H1 (cell line): Measurements from ENCODE around the gene DOCK10. TPM values are rescaled to one million over a fixed set of nuclear protein-coding genes. Genes with fewer than 3 reads are reported as not detected.

ENCODE experiments used
- CHD7 ChIP-seq: fragments of 300-600 bp; sonication (generic); IDR thresholded peaks from 2 replicates; pipeline ENCODE4 v1.7.1; 2012; ENCODE audit warnings: low read length, moderate library complexity, mild to moderate bottlenecking, inconsistent platforms; ENCODE audit not compliant: insufficient replicate concordance
- SP1 ChIP-seq: IDR thresholded peaks from 2 replicates; pipeline ENCODE4 v1.6.1; 2011; ENCODE audit warnings: low read depth, low read length
- polyA plus RNA-seq, 7 experiments: library from polyadenylated mRNA; depleted of rRNA in 3 of 7; stranded (reverse) in 5 of 7; unstranded in 2 of 7; fragments of >200 nt in 5 of 7; fragments of 200-250 nt in 2 of 7; gene quantifications; 1 replicate in 5 of 7; 2 replicates in 1 of 7; 4 replicates in 1 of 7; pipeline versions ENCODE4 v1.2.1 to v1.2.3, GENCODE V29; 2011 to 2013; ENCODE audit warnings: missing spikeins in 2 of 7, mixed read lengths in 2 of 7
- total RNA-seq: library from RNA; stranded (reverse); fragmentation: NEBNext Ultra II Directional; extraction: Animal tissue kit (Norgen Biotek cat#: 25700); gene quantifications from 2 replicates; pipeline ENCODE4 v1.2.1, GENCODE V29; 2021

Gene DOCK10
- total and polyA plus RNA-seq, 2 of the 8 experiments (the other 6 are each of a cell fraction or from before 2014, with no cell fraction given): 0.33 to 1.6 TPM

DNA sequence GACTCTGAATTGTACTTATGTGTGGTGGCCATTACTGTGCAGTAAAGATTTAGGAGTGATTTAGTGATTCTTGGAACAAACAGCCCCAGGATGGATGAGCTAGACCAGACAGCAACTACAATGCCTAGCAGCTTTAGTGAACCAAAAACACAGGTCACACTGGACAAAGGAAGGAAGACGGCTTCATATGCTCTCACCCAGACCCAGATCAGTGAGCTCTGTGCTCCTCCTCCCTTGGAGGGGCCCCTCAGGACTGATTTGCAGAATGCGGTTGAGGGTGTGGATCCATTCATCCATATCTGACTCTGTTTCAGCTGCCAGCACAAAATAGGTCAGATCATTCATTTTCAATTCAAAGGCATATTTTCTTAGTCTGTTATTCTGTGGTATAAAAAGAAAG is 166.4 kb downstream of the DOCK10 start (continued):
- TF ChIP-seq CHD7 (no peak), SP1 (no peak)
